GM10266 (cell line): ENCODE measurements around the gene ASCL1.

Source experiments
- DNase-seq: peaks from one replicate; pipeline ENCODE4 v3.0.0; 2012; ENCODE audit errors: extremely low spot score
- TF ChIP-seq, protein P1 (sequence below): IDR thresholded peaks from 2 replicates; pipeline ENCODE4 v1.5.1; 2012; ENCODE audit warnings: mild to moderate bottlenecking, low read depth; ENCODE audit not compliant: control insufficient read depth, insufficient read depth; ENCODE audit errors: missing control alignments

ASCL1 gene

DNA sequence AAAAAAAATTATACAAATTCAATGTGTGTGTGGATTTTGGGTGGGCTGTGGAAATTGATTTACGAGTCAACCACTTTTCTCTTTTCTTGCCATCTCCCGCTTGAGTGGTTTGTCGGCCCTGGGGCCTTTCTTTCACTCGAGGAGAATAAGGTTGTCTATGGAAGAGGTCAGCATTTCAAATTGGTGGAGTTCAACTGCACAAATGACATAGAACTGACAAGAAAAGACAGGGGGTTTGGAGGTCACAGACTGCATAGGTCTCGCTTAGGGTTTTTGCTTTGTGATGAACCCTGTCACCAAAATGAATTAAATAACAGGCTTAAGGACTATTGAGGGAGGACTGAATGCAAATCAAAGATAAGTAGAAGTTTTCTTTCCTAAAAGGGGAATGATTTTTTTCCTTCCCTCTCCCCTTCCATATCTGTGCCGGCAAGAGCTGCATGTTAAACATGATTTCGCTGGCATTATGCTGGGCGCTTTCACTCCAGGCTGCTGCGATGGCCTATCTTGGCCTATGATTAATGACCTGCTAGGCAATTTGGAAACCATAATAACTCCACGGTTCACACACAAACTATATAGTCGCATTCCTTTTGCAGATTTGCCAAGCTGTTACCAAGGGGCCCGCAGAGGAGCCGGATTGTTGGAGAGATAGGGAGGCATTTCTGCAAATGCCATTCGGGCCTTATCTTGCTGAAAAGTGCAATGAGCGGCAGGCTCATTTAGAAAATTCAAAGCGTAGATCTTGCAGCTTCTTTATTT is 20.7 kb downstream of the ASCL1 start:
- DNase-seq, result no peak
- TF ChIP-seq, protein P1, sequence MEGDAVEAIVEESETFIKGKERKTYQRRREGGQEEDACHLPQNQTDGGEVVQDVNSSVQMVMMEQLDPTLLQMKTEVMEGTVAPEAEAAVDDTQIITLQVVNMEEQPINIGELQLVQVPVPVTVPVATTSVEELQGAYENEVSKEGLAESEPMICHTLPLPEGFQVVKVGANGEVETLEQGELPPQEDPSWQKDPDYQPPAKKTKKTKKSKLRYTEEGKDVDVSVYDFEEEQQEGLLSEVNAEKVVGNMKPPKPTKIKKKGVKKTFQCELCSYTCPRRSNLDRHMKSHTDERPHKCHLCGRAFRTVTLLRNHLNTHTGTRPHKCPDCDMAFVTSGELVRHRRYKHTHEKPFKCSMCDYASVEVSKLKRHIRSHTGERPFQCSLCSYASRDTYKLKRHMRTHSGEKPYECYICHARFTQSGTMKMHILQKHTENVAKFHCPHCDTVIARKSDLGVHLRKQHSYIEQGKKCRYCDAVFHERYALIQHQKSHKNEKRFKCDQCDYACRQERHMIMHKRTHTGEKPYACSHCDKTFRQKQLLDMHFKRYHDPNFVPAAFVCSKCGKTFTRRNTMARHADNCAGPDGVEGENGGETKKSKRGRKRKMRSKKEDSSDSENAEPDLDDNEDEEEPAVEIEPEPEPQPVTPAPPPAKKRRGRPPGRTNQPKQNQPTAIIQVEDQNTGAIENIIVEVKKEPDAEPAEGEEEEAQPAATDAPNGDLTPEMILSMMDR, result no peak

DNA sequence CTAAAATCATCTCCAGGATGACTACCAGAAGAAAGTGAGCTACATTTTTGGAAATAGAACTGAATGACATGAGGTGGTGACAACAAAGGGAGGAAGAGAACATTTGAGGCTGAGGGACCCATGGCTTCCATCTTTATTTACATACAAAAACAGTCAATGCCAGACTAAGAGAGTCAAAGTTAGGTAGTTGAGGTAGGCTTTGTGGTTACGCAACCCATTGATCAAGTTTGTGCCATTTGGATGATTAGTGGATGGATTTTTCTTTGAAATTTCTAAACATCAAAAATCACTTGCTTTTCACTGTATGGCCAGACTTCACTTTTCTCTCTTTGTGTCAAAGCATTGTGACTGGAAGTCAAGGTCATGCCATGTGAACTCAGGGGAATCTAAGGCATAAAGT is 22.9 kb downstream of the ASCL1 start:
- no peak for DNase-seq
- TF ChIP-seq, protein P1, result no peak

DNA sequence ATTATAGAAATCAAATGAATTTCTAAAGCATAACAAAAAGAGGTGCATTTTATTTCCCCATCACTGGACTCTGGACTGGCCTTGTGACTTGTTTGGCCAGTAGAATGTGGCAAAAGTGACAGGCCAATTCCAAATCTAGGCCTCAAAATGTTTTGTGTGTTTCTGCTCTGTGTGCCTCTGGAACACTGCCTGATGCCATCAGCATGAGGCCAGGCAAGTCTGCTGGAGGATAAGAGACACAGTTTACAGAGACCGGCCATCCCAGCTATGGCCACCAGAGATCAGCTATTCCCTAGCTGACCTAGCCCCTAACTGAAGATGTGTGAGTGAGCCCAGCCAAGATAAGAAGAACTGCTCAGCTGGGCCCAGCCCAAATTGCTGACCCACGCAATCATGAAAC is 32.9 kb downstream of the ASCL1 start:
- DNase-seq, result no peak
- TF ChIP-seq, protein P1, result no peak

DNA sequence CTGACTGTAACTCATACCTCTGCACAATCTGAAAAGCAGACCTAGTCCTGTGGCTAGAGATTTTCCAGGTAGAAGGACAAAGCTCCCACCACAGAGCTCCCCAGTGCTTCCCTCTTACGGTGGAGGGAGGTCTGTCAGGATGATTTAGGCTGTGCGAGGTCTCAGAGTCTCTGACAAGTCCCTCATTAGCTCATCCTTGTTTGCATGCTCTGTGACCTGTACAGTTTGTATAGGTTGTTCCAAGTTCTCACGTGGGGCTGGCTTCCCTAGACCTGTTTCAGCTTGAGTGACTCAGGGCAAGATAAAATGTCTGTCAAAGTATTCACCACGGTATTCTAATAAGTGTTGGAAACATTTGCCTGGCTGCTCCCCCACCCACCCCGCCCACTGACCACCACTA is 34.8 kb downstream of the ASCL1 start:
- TF ChIP-seq, protein P1, result peak; percentile 7
- DNase-seq, result peak; percentile 42

DNA sequence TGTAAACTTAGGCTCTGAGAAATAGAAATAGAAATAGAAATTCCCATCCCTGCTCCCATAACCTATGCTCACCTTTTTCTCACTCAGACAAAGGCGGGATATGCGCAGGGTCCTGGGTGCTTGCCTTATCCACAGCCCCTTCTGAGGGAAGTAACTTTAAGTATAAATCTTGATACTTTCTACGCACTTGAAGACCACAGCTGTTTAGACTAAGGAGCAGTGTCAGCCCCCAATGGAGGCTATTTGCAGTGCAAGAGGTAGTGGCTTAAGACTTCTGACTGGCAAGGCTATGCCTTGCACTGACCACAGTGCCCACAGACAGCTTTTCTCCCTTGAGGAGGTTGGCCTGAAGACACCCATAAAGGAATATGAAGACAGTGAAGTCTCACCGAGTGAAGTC is 35.2 kb downstream of the ASCL1 start:
- no peak for DNase-seq
- TF ChIP-seq, protein P1, result no peak

DNA sequence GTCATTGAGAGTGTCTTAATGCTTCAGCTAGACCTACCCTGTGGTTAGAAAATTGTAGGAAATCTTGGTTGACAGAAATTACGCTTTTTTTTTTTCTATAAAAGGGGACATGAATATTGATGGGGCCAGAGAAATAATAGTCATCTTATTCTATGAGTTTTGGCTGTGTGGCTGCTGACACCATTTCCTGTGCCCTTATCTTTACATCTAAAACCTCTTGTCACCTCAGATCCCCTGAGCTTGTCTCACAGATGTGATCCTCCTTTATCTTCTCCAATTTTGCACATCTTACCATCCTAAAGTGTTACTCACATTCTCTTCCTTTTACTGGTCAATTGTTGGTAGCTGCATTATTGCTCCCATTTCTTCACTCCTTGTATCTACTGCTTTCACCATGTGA is 36.1 kb downstream of the ASCL1 start:
- no peak for DNase-seq
- TF ChIP-seq, protein P1, result no peak

DNA sequence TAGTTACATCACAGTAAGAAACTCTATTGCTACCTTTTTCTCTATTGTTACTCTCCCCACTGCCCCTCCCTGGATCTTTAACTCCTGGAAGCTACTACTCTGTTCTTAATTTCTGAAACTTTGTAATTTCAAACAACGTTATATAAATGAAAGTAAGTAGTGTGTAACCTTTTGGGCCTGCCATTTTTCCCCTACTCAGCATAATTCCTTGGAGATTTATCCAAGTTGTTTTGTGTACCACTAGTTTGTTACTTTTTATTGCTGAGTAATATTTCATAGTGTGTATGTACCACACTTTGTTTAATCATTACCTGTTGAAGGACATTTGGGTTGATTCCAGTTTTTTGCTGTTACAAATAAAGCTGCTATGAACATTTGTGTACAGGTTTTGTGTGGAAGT is 37.9 kb downstream of the ASCL1 start:
- no peak for DNase-seq
- TF ChIP-seq, protein P1, result no peak
